T-cell (primary cell): Measurements from ENCODE around the gene TMEM9. TPM values are rescaled to one million over a fixed set of nuclear protein-coding genes. Genes with fewer than 3 reads are reported as not detected.
A peak's percentile ranks its signal among the peaks of the same experiment; 100 is the strongest.

Source experiments
- ATAC-seq, 4 experiments: fragments of 200-7000 bp in 3 of 4; fragments of 150-1000 bp in 1 of 4; cut with Tn5 transposase; replicated peaks in 1 of 4; 1 replicate in 3 of 4; 2 replicates in 1 of 4; pipeline ENCODE4 v1.10.0; 2021; ENCODE audit warnings: moderate library complexity in 3 of 4, mild to moderate bottlenecking in 2 of 4, moderate number of reproducible peaks in 1 of 4
- CTCF ChIA-PET, 2 donors: fragments of 300-600 bp; sonication (Branson Sonifier 250); formaldehyde crosslinking; loops; one replicate each; lab custom pipeline; 2022; ENCODE audit warnings: antibody characterized with exemption in 2 of 2; lab: Charles Lee
- POLR2A ChIA-PET, 2 donors: fragments of 300-600 bp; sonication (Branson Sonifier 250); formaldehyde crosslinking; loops; one replicate each; lab custom pipeline; 2022; ENCODE audit warnings: antibody characterized with exemption in 2 of 2; lab: Charles Lee
- DNase-seq, 35 experiments: peaks; one replicate each; pipeline versions ENCODE4 v3.0.0 to v3.0.0-alpha.2; 2013 to 2023
- H3K27ac ChIP-seq: one replicate; pipeline ENCODE4 v1.5.1; 2013; ENCODE audit warnings: low read length
- H3K27me3 ChIP-seq, 2 experiments: replicated peaks in 1 of 2; 1 replicate in 1 of 2; 2 replicates in 1 of 2; pipeline versions ENCODE4 v1.6.1 to v1.7.0; 2013; ENCODE audit warnings: low read length in 1 of 2, mixed read lengths in 1 of 2; ENCODE audit not compliant: control insufficient read depth in 2 of 2, insufficient read depth in 2 of 2; ENCODE audit errors: extremely low read depth in 1 of 2
- H3K36me3 ChIP-seq, 2 donors: 1 replicate in 1 of 2; 2 replicates in 1 of 2; pipeline versions ENCODE4 v1.6.1 to v1.7.0; 2013; ENCODE audit warnings: low read length in 1 of 2; ENCODE audit not compliant: control insufficient read depth in 2 of 2, insufficient read depth in 1 of 2; ENCODE audit errors: extremely low read depth in 1 of 2
- H3K4me1 ChIP-seq, 2 experiments: 1 replicate in 1 of 2; 2 replicates in 1 of 2; pipeline versions ENCODE4 v1.6.1 to v1.7.0; 2013; ENCODE audit warnings: low read length in 2 of 2, mixed read lengths in 1 of 2; ENCODE audit not compliant: insufficient read depth in 2 of 2, control insufficient read depth in 1 of 2; ENCODE audit errors: extremely low read depth in 1 of 2
- H3K4me3 ChIP-seq, 2 donors: 1 replicate in 1 of 2; 2 replicates in 1 of 2; pipeline versions ENCODE4 v1.5.1 to v1.7.0; 2013; ENCODE audit warnings: mild to moderate bottlenecking in 2 of 2, low read length in 1 of 2, moderate library complexity in 1 of 2; ENCODE audit not compliant: control insufficient read depth in 1 of 2; ENCODE audit errors: extremely low read depth in 1 of 2
- H3K9me3 ChIP-seq: 2 replicates; pipeline ENCODE4 v1.7.0; 2013
- H3K27ac Mint-ChIP-seq, 2 donors: one replicate each; pipeline ENCODE4 v1.8.0; 2020 to 2021; ENCODE audit warnings: mild to moderate bottlenecking in 2 of 2, mixed read lengths in 2 of 2
- H3K27me3 Mint-ChIP-seq, 2 donors: one replicate each; pipeline ENCODE4 v1.8.0; 2021 to 2022; ENCODE audit warnings: mixed read lengths in 2 of 2
- H3K36me3 Mint-ChIP-seq: one replicate; pipeline ENCODE4 v1.8.0; 2021; ENCODE audit warnings: mixed read lengths
- H3K4me1 Mint-ChIP-seq, 3 donors: one replicate each; pipeline ENCODE4 v1.8.0; 2020 to 2022; ENCODE audit warnings: mixed read lengths in 3 of 3, mild to moderate bottlenecking in 1 of 3
- H3K4me3 Mint-ChIP-seq, 3 donors: one replicate each; pipeline ENCODE4 v1.8.0; 2020 to 2022; ENCODE audit warnings: mild to moderate bottlenecking in 3 of 3, mixed read lengths in 3 of 3, moderate library complexity in 3 of 3
- H3K9me3 Mint-ChIP-seq, 3 donors: one replicate each; pipeline ENCODE4 v1.8.0; 2020 to 2022; ENCODE audit warnings: mixed read lengths in 3 of 3
- WGBS: methylation state at CpG from one replicate; pipeline ENCODE4 v1.1.5; 2013; ENCODE audit warnings: missing lambda C conversion rate; ENCODE audit not compliant: insufficient coverage; 5-methylcytosine and 5-hydroxymethylcytosine counted together
- total RNA-seq, 35 experiments: library from RNA in 6 of 35; stranded (reverse) in 6 of 35; fragments of 120-200 nt in 1 of 35; gene quantifications; one replicate each; pipeline versions ENCODE4 v1.2.1 to v1.2.4 and lab custom pipeline; 2013 to 2026

Gene TMEM9
- total RNA-seq, 5 donors from 2014 or later (not counting 1 experiment from before 2014, with no cell fraction given) = 15.5 to 22.2 (median 17.7) TPM

GRCh38 chr1:201090541-201090940 is 63.7 kb downstream of the TMEM9 start:
- Mint-ChIP-seq H3K27me3 (peaks cover 0 to 15% of the 10 kb centered on the region in 2 donors), H3K36me3 (no peaks in the 10 kb centered on the region), H3K4me1 (no peaks in the 10 kb centered on the region), H3K27ac (no peak overlapping the region), H3K4me3 (no peak overlapping the region), H3K9me3 (no peaks in the 10 kb centered on the region)
- ChIA-PET CTCF (no interaction called here), POLR2A (no interaction called here)
- H3K9me3 ChIP-seq = no peaks in the 10 kb centered on the region
- WGBS = 94% methylated on average over 2 of the region's 4 CpGs
- H3K27me3 ChIP-seq = peaks cover 2 to 23% of the 10 kb centered on the region in 2 experiments
- no peak for DNase-seq
- H3K36me3 ChIP-seq = no peaks in the 10 kb centered on the region
- no peak for ATAC-seq
- H3K27ac ChIP-seq = no peak overlapping the region
- no peak overlapping the region for H3K4me3 ChIP-seq
- H3K4me1 ChIP-seq = no peaks in the 10 kb centered on the region

DNA sequence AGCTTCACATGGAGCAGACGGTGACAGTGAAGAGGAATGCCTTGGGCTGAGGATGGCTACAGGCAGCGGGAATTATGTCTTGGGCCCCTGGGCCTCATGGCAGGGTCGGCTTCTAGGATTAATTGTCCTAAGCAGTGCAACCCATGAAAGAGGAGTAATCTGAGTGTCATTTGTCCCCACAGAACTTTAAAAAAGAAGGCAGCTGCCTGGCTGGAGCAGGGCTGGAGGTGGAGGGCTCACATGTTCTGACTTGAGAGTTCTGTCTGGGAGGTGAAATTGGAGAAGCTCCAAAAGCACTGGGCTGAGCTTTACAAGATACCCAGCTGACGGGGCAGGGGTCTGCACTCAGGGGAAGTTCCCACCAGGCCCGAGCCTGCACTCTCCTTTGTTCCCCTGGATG is 64.7 kb downstream of the TMEM9 start:
- H3K27ac Mint-ChIP-seq = no peak overlapping the region
- Histone ChIP-seq H3K4me3 (no peak overlapping the region), H3K4me1 (no peaks in the 10 kb centered on the region), H3K27ac (no peak overlapping the region), H3K36me3 (no peaks in the 10 kb centered on the region), H3K9me3 (no peaks in the 10 kb centered on the region), H3K27me3 (peaks cover 2 to 30% of the 10 kb centered on the region in 2 experiments)
- H3K4me1 Mint-ChIP-seq = no peaks in the 10 kb centered on the region
- DNase-seq (no peak), ATAC-seq (no peak)
- ChIA-PET CTCF (no interaction called here), POLR2A (no interaction called here)
- H3K4me3 Mint-ChIP-seq = no peak overlapping the region
- H3K9me3 Mint-ChIP-seq = no peaks in the 10 kb centered on the region
- 78% methylated on average over 3 of the region's 5 CpGs for WGBS
- H3K27me3 Mint-ChIP-seq = peaks cover 0 to 17% of the 10 kb centered on the region in 2 donors
- H3K36me3 Mint-ChIP-seq = no peaks in the 10 kb centered on the region

- no peaks in the 10 kb centered on the region for H3K36me3 Mint-ChIP-seq
- peaks cover 2 to 31% of the 10 kb centered on the region in 2 experiments for H3K27me3 ChIP-seq
- H3K9me3 ChIP-seq = no peaks in the 10 kb centered on the region
- ChIA-PET CTCF (no interaction called here), POLR2A (no interaction called here)
- H3K4me3 Mint-ChIP-seq = no peak overlapping the region
- H3K9me3 Mint-ChIP-seq = no peaks in the 10 kb centered on the region
- H3K4me1 Mint-ChIP-seq = peaks cover 0 to 2% (median 0%) of the 10 kb centered on the region in 3 donors
- ATAC-seq (no peak), DNase-seq (no peak)
- no peaks in the 10 kb centered on the region for H3K4me1 ChIP-seq
- H3K4me3 ChIP-seq = no peak overlapping the region
- no peak overlapping the region for H3K27ac Mint-ChIP-seq
- H3K27me3 Mint-ChIP-seq = peaks cover 0 to 17% of the 10 kb centered on the region in 2 donors
- H3K36me3 ChIP-seq = no peaks in the 10 kb centered on the region
- no peak overlapping the region for H3K27ac ChIP-seq
- WGBS = 92% methylated on average over 14 of the region's 19 CpGs
These were observed 65.3 kb downstream of the TMEM9 start for GRCh38 chr1:201088901-201089525.

GRCh38 chr1:201088395-201088794 is 65.9 kb downstream of the TMEM9 start:
- Mint-ChIP-seq H3K9me3 (no peaks in the 10 kb centered on the region), H3K36me3 (no peaks in the 10 kb centered on the region), H3K4me1 (peaks cover 0 to 2% (median 0%) of the 10 kb centered on the region in 3 donors), H3K27me3 (peaks cover 0 to 17% of the 10 kb centered on the region in 2 donors), H3K4me3 (no peak overlapping the region), H3K27ac (no peak overlapping the region)
- no CpG with 5 or more reads among the region's 4 CpGs for WGBS
- peaks cover 2 to 25% of the 10 kb centered on the region in 2 experiments for H3K27me3 ChIP-seq
- H3K4me1 ChIP-seq = no peaks in the 10 kb centered on the region
- ATAC-seq (no peak), DNase-seq (no peak)
- no peaks in the 10 kb centered on the region for H3K36me3 ChIP-seq
- no peak overlapping the region for H3K4me3 ChIP-seq
- ChIA-PET CTCF (no interaction called here), POLR2A (no interaction called here)
- no peak overlapping the region for H3K27ac ChIP-seq
- H3K9me3 ChIP-seq = no peaks in the 10 kb centered on the region

GRCh38 chr1:201085902-201086735 is 68.2 kb downstream of the TMEM9 start:
- ATAC-seq (peak; percentile 37 to 64 (median 60)), DNase-seq (peak in 25 of 35 experiments; percentile 3 to 53 (median 18))
- H3K4me3 ChIP-seq = no peak overlapping the region
- no peak overlapping the region for H3K4me3 Mint-ChIP-seq
- H3K27ac Mint-ChIP-seq = no peak overlapping the region
- H3K9me3 Mint-ChIP-seq = no peaks in the 10 kb centered on the region
- H3K36me3 ChIP-seq = no peaks in the 10 kb centered on the region
- ChIA-PET POLR2A (interaction anchor here in 1 of 2 donors (0.6 kb wide), 1 partner anchor 67 kb away, joined by 3 read pairs; no protein-coding TSS in a partner anchor), CTCF (interaction anchor here (0.6 to 1.4 kb wide), 2 partner anchors 29 to 169 kb away, joined by 3 to 5 read pairs; no protein-coding TSS in a partner anchor)
- H3K27me3 ChIP-seq = peaks cover 2 to 29% of the 10 kb centered on the region in 2 experiments
- no peaks in the 10 kb centered on the region for H3K9me3 ChIP-seq
- no peaks in the 10 kb centered on the region for H3K36me3 Mint-ChIP-seq
- H3K27me3 Mint-ChIP-seq = peaks cover 0 to 11% of the 10 kb centered on the region in 2 donors
- peaks cover 0 to 2% (median 0%) of the 10 kb centered on the region in 3 donors for H3K4me1 Mint-ChIP-seq
- 68% methylated on average over 9 of the region's 12 CpGs for WGBS
- no peaks in the 10 kb centered on the region for H3K4me1 ChIP-seq
- no peak overlapping the region for H3K27ac ChIP-seq
